Coronary artery (tissue), 2 donors: ENCODE results near the gene PFKL.
"Not testable (repeated sequence)": the region's sequence is repeated elsewhere in the genome, so short reads cannot be mapped to it uniquely, and the experiment has no call there.

Source experiments
- DNase-seq: peaks from one replicate; pipeline ENCODE4 v3.0.0-alpha.2; 2017; ENCODE audit warnings: low spot score
- H3K27ac ChIP-seq, 2 donors: fragments of 200-600 bp; sonication (generic); one replicate each; pipeline ENCODE4 v1.5.1; 2016 to 2019
- H3K4me3 ChIP-seq: fragments of 200-600 bp; sonication (generic); 2 replicates; pipeline ENCODE4 v1.5.1; 2016; ENCODE audit warnings: mild to moderate bottlenecking, moderate library complexity
- CTCF ChIP-seq: fragments of 200-600 bp; sonication (generic); IDR thresholded peaks from one replicate; pipeline ENCODE4 v1.5.1; 2019; ENCODE audit warnings: antibody characterized with exemption

The PFKL gene

GRCh38 chr21:44360159-44360558 lies 60.3 kb downstream of the PFKL start:
- no peak for TF ChIP-seq CTCF
- no peak for DNase-seq
- no peak overlapping the region for H3K27ac ChIP-seq
- H3K4me3 ChIP-seq: no peak overlapping the region

GRCh38 chr21:44361903-44362302 lies 62.0 kb downstream of the PFKL start:
- not testable (repeated sequence) for DNase-seq, H3K27ac ChIP-seq, H3K4me3 ChIP-seq

- no peak overlapping the region for H3K4me3 ChIP-seq
- no peak for TF ChIP-seq CTCF
- H3K27ac ChIP-seq: no peak overlapping the region
- DNase-seq: no peak
Measured at GRCh38 chr21:44363278-44363677, 63.4 kb downstream of the PFKL start.

GRCh38 chr21:44364151-44365053 lies 64.5 kb downstream of the PFKL start:
- DNase-seq: peak; percentile 65
- TF ChIP-seq CTCF: no peak
- H3K4me3 ChIP-seq: no peak overlapping the region

GRCh38 chr21:44365251-44365966 lies 65.6 kb downstream of the PFKL start:
- peak; percentile 71 for DNase-seq
- Histone ChIP-seq H3K27ac (no peak overlapping the region), H3K4me3 (no peak overlapping the region)
- TF ChIP-seq CTCF: no peak

More at GRCh38 chr21:44364151-44365053, 64.5 kb downstream of the PFKL start:
- no peak overlapping the region for H3K27ac ChIP-seq

- no peak overlapping the region for H3K27ac ChIP-seq
- no peak for TF ChIP-seq CTCF
- DNase-seq: peak; percentile 46
- H3K4me3 ChIP-seq: no peak overlapping the region
Measured at GRCh38 chr21:44365967-44366585, 66.2 kb downstream of the PFKL start.

GRCh38 chr21:44366586-44367211 lies 66.8 kb downstream of the PFKL start:
- DNase-seq: peak; percentile 72
- H3K27ac ChIP-seq: no peak overlapping the region
- no peak overlapping the region for H3K4me3 ChIP-seq
- no peak for TF ChIP-seq CTCF
